GM18858 (cell line): ENCODE results near the gene COPG2.
"Not testable (repeated sequence)": the region's sequence is repeated elsewhere in the genome, so short reads cannot be mapped to it uniquely, and the experiment has no call there.

Experiments used
- ATAC-seq: cut with Tn5 transposase; IDR thresholded peaks from one replicate; pipeline ENCODE4 v1.9.1; 2021; ENCODE audit not compliant: unreplicated experiment

The COPG2 gene

DNA sequence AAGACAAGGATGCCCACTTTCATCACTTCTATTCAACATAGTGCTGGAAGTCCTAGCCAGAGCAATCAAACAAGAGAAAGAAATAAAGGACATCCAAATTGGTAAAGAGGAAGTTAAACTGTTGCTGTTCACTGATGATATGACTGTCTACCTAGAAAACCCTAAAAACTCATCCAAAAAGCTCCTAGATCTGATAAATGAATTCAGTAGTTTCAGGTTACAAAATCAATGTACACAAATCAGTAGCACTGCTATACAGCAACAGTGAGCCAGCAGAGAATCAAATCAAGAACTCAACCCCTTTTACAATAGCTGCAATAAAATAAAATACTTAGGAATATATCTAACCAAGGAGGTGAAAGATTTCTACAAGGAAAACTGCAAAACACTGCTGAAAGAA lies 98.4 kb downstream of the COPG2 start:
- not testable (repeated sequence) for ATAC-seq

GRCh38 chr7:130566898-130567280 lies 101.7 kb downstream of the COPG2 start:
- no peak for ATAC-seq

GRCh38 chr7:130566168-130566897 lies 102.2 kb downstream of the COPG2 start:
- ATAC-seq: no peak

- peak; percentile 71 for ATAC-seq
Measured at GRCh38 chr7:130560972-130561371, 107.6 kb downstream of the COPG2 start.

GRCh38 chr7:130559184-130559583 lies 109.4 kb downstream of the COPG2 start:
- no peak for ATAC-seq

GRCh38 chr7:130554481-130554880 lies 114.1 kb downstream of the COPG2 start:
- no peak for ATAC-seq

- ATAC-seq: no peak
Measured at GRCh38 chr7:130553398-130554029, 115.0 kb downstream of the COPG2 start.

GRCh38 chr7:130544356-130544755 lies 124.2 kb downstream of the COPG2 start:
- ATAC-seq: no peak

DNA sequence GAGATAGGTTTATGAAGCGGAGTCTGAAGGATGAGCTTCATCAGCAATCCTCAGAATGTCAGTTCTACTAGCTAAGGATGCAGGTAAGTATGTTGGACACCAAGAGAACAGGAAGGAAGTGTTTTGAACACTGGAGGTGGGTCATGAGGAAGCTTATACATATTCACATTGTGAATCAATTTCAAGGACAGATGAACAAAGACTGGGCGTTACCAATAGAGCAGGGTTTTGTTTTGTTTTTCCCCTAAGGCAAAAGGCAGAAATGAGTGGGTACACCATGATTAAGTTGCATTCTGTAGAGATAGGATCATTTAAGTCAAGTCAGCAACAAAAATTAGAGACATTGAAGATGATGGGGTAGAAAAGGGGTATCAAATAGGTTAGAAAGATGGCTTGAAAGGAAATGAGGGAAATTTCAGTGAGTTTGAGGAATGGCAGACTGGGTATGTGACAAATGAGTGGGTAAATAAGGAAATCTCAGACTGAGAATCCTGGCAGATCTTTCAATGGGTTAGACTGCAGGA lies 125.0 kb downstream of the COPG2 start:
- ATAC-seq: no peak

DNA sequence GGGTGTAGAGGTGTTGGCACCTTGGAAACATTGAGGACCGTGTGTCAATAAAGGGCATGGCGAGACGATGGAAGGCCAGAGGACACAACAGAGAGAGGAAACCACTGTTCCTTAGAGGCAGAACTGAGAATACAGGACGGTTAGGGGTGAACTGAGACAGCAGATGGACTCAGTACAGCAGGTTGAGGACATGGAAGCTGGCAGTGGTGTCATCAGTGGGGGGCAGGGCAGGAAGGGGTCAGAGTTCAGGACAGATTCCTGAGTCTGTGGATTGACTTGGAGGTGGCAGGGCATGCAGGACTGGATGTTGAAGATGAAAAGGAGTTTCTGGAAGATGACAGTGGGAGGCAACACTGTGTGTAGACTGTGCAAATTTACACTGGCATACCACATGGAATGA lies 126.3 kb downstream of the COPG2 start:
- ATAC-seq: not testable (repeated sequence)

GRCh38 chr7:130541287-130541686 lies 127.3 kb downstream of the COPG2 start:
- ATAC-seq: not testable (repeated sequence)

GRCh38 chr7:130537894-130538293 lies 130.7 kb downstream of the COPG2 start:
- ATAC-seq: not testable (repeated sequence)

GRCh38 chr7:130529417-130529816 lies 139.1 kb downstream of the COPG2 start:
- ATAC-seq: no peak

DNA sequence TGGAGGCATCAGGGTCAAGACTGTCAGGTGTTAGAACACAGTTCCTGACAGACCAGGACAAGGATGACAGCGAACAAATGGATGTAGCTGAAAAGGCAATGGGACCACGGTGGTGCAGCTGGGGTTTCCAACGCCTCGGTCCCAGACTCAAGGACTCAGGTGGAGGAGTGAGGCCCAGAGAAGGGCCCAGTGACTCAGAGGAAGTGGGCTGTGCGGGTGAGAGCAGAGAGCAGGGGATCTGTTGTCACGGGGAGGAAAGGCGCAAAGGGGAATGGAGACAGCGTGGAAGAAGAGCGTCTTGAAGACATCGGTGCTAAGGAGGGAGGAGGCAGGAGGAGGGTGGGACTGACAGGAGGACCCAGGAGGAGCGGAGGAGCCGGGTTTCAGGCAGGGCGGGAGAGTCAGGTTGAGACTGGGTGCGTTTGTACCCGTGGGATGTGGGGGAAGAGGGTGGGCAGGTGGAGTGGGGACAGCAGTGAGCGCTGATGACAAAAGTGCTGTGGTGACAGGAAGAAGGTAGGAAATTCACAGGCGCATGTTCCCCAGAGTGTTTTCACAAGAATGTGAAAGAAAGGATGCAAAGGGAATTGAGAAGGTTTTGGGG lies 140.7 kb downstream of the COPG2 start:
- not testable (repeated sequence) for ATAC-seq

GRCh38 chr7:130524628-130525027 lies 143.9 kb downstream of the COPG2 start:
- ATAC-seq: no peak

DNA sequence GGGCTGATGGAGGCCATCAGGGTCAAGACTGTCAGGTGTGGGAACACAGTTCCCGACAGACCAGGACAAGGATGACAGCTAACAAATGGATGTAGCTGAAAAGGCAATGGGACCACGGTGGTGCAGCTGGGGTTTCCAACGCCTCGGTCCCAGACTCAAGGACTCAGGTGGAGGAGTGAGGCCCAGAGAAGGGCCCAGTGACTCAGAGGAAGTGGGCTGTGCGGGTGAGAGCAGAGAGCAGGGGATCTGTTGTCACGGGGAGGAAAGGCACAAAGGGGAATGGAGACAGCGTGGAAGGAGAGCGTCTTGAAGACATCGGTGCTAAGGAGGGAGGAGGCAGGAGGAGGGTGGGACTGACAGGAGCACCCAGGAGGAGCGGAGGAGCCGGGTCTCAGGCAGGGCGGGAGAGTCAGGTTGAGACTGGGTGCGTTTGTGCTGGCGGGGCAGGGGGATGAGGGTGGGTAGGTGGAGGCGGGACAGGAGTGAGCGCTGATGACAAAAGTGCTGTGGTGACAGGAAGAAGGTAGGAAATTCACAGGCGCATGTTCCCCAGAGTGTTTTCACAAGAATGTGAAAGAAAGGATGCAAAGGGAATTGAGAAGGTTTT lies 144.9 kb downstream of the COPG2 start:
- ATAC-seq: not testable (repeated sequence)

GRCh38 chr7:130521258-130521951 lies 147.1 kb downstream of the COPG2 start:
- ATAC-seq: no peak

DNA sequence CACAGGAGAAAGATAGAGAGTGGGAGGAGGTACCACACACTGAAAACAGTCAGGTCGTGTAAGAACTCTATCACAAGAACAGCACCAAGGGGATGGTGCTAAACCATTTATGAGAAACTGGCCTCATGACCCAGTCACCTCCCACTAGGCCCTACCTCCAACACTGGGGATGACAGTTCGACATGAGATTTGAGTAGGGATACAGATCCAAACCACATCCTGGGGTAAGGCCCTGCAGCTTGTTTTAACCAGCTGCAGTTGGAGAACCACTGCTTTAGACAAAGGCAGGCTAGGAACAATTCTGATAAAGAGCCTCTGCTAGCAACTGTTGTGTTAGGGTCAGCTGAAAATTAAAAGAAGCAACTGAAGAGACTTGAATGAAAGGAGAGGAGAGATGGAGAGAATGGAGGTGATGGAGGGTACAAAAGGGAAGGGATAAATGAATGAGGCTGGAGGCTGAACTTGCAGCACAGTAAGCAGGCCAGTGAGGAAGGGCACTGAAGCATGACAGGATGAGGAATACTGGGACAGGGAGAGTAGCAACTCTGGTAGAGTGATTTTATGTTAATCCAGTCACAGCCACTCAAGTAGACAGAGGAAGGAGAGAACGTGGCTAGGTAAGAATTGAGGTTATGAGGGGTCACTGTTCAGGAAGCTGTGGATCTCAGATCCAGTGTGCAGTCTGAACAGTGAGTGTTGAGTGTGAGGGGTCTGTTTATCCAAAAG lies 153.1 kb downstream of the COPG2 start:
- ATAC-seq: no peak

- ATAC-seq: no peak
Measured at GRCh38 chr7:130513447-130513846, 155.1 kb downstream of the COPG2 start.

DNA sequence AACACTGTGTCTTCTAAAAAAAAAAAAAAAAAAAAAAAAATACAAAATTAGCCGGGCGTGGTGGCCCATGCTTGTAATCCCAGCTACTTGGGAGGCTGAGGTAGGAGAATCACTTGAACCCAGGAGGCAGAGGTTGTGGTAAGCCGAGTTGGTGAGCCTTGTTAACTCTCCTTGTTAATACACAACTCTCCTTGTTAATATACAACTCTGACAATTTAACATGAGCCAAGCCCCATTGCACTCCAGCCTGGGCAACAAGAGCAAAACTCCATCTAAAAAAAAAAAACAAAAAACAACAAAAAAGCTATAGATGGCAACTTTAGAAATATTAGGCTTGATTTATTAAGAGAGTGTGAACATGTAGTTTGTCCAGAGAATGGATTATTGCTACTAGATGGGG lies 156.5 kb downstream of the COPG2 start:
- ATAC-seq: not testable (repeated sequence)
